Measurements from ENCODE around the gene FHIT.
A peak's percentile ranks its signal among the peaks of the same experiment; 100 is the strongest.

FHIT gene

GRCh38 chr3:60243456-60243855 lies 1007.8 kb downstream of the FHIT start:
- DNase-seq, result no peak

GRCh38 chr3:60240492-60240891 lies 1010.8 kb downstream of the FHIT start:
- peak; percentile 35 for DNase-seq

GRCh38 chr3:60238550-60238949 lies 1012.7 kb downstream of the FHIT start:
- no peak for DNase-seq

GRCh38 chr3:60229502-60229901 lies 1021.8 kb downstream of the FHIT start:
- DNase-seq, result no peak

- DNase-seq, result no peak
These were observed 1022.4 kb downstream of the FHIT start for GRCh38 chr3:60228823-60229222.

- DNase-seq, result no peak
These were observed 1024.3 kb downstream of the FHIT start for GRCh38 chr3:60226912-60227311.

- DNase-seq, result no peak
These were observed 1025.4 kb downstream of the FHIT start for GRCh38 chr3:60225848-60226247.

- DNase-seq, result no peak
These were observed 1030.5 kb downstream of the FHIT start for GRCh38 chr3:60220768-60221167.

GRCh38 chr3:60219501-60219900 lies 1031.8 kb downstream of the FHIT start:
- no peak for DNase-seq

- DNase-seq, result no peak
These were observed 1033.9 kb downstream of the FHIT start for GRCh38 chr3:60217156-60217911.

GRCh38 chr3:60216462-60217075 lies 1034.7 kb downstream of the FHIT start:
- no peak for DNase-seq

GRCh38 chr3:60215946-60216345 lies 1035.3 kb downstream of the FHIT start:
- no peak for DNase-seq

- DNase-seq, result no peak
These were observed 1043.3 kb downstream of the FHIT start for GRCh38 chr3:60207905-60208304.

GRCh38 chr3:60206206-60206605 lies 1045.0 kb downstream of the FHIT start:
- DNase-seq, result peak; percentile 35

- no peak for DNase-seq
These were observed 1049.1 kb downstream of the FHIT start for GRCh38 chr3:60202052-60202726.

- no peak for DNase-seq
These were observed 1051.9 kb downstream of the FHIT start for GRCh38 chr3:60199306-60199705.

GRCh38 chr3:60198179-60198720 lies 1053.0 kb downstream of the FHIT start:
- DNase-seq, result no peak

GRCh38 chr3:60192297-60193114 lies 1058.7 kb downstream of the FHIT start:
- DNase-seq, result no peak

- no peak for DNase-seq
These were observed 1061.2 kb downstream of the FHIT start for GRCh38 chr3:60190073-60190472.

- no peak for DNase-seq
These were observed 1061.9 kb downstream of the FHIT start for GRCh38 chr3:60189304-60189703.

- DNase-seq, result no peak
These were observed 1062.4 kb downstream of the FHIT start for GRCh38 chr3:60188803-60189202.

GRCh38 chr3:60187343-60187742 lies 1063.9 kb downstream of the FHIT start:
- DNase-seq, result no peak

- no peak for DNase-seq
These were observed 1064.9 kb downstream of the FHIT start for GRCh38 chr3:60186359-60186758.
